SK-N-SH treated with all-trans-retinoic acid at 6 μM for 48 hours (cell line): ENCODE data around the gene NET1.

ENCODE experiments used
- ESRRG ChIP-seq: fragments of 250-450 bp; sonication (Bioruptor Pico); IDR thresholded peaks from 2 replicates; pipeline ENCODE4 v1.6.1; 2021; ENCODE audit warnings: mild to moderate bottlenecking
- PPARA ChIP-seq: fragments of 250-450 bp; sonication (Bioruptor Pico); IDR thresholded peaks from 2 replicates; pipeline ENCODE4 v1.5.0; 2020; ENCODE audit warnings: mild to moderate bottlenecking, borderline replicate concordance
- ZC3H10 ChIP-seq: fragments of 250-450 bp; sonication (Bioruptor Pico); IDR thresholded peaks from 2 replicates; pipeline ENCODE4 v1.5.1; 2021; ENCODE audit warnings: mild to moderate bottlenecking, moderate library complexity
- ZFP30 ChIP-seq: fragments of 450-650 bp; formaldehyde crosslinking; IDR thresholded peaks from 2 replicates; pipeline ENCODE4 v1.5.0; 2022; ENCODE audit warnings: mild to moderate bottlenecking, moderate library complexity

DNA sequence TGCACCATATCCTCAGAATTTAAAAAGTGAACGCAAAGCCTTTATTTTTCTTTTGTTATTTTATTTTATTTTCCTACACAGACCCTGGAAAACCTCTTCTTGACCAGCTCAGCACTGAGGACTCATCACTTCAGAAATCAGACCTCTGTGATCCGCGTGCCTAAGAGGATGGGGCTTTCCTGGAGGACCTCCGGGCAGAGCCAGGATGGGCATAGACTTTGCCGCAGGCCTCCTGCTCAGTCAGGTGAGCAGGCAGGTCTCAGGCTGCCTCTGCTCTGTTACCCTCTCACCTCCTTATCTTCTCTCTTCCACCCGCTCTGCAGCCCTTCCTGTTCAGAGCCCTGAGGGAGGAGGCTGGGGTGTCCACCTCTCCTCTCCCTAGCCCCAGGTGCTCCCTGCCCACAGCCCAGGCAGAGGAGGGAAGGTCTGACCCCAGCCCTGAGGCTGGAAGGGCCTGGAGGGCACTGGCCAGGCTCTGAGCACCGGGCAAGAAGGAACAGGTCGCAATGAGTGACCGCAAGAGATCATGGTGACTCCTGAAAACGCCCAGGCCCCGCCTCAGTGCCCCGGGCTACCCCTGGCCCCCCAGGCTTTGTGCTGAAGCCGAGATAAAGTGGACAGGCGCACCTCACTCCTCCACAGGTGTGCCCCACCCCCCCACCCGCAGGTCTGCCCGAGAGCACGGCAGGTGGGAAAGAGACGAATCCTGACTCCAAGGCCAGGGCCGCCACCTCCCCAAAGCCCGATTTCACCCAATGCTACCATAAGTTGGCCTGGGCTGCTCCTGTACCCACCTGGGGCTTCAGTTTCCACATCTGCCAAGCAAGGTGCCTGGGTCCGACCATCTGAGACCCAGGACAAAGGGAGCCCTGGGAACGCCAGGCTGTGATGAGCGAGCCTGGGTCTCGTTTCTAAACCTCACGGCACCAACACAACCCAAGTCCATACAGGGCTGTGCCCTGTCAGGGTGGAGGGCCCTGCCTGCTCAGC lies 84.2 kb downstream of the NET1 start:
- TF ChIP-seq PPARA (CRISPR knock-in tag) (no peak), ZC3H10 (no peak), ZFP30 (CRISPR knock-in tag) (no peak), ESRRG (no peak)
